Cardiac fibroblast (primary cell): ENCODE measurements around the gene APAF1.
A peak's percentile ranks its signal among the peaks of the same experiment; 100 is the strongest.
"Not testable (repeated sequence)": the region's sequence is repeated elsewhere in the genome, so short reads cannot be mapped to it uniquely, and the experiment has no call there.

Experiments used
- DNase-seq, 2 donors: peaks; one replicate each; pipeline versions ENCODE4 v3.0.0 to v3.0.0-alpha.2; 2010; ENCODE audit warnings: low read depth in 2 of 2
- H3K4me3 ChIP-seq, 2 donors: replicated peaks in 1 of 2; 1 replicate in 1 of 2; 2 replicates in 1 of 2; pipeline ENCODE4 v1.5.1; 2011; ENCODE audit warnings: low read depth in 2 of 2, low read length in 2 of 2, mild to moderate bottlenecking in 2 of 2, moderate library complexity in 1 of 2
- TF ChIP-seq, protein P1 (sequence below): IDR thresholded peaks from one replicate; pipeline ENCODE4 v1.5.1; 2011; ENCODE audit warnings: low read depth, mild to moderate bottlenecking, low read length, inconsistent platforms

The APAF1 gene, protein sequence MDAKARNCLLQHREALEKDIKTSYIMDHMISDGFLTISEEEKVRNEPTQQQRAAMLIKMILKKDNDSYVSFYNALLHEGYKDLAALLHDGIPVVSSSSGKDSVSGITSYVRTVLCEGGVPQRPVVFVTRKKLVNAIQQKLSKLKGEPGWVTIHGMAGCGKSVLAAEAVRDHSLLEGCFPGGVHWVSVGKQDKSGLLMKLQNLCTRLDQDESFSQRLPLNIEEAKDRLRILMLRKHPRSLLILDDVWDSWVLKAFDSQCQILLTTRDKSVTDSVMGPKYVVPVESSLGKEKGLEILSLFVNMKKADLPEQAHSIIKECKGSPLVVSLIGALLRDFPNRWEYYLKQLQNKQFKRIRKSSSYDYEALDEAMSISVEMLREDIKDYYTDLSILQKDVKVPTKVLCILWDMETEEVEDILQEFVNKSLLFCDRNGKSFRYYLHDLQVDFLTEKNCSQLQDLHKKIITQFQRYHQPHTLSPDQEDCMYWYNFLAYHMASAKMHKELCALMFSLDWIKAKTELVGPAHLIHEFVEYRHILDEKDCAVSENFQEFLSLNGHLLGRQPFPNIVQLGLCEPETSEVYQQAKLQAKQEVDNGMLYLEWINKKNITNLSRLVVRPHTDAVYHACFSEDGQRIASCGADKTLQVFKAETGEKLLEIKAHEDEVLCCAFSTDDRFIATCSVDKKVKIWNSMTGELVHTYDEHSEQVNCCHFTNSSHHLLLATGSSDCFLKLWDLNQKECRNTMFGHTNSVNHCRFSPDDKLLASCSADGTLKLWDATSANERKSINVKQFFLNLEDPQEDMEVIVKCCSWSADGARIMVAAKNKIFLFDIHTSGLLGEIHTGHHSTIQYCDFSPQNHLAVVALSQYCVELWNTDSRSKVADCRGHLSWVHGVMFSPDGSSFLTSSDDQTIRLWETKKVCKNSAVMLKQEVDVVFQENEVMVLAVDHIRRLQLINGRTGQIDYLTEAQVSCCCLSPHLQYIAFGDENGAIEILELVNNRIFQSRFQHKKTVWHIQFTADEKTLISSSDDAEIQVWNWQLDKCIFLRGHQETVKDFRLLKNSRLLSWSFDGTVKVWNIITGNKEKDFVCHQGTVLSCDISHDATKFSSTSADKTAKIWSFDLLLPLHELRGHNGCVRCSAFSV (N-terminal part only)

DNA sequence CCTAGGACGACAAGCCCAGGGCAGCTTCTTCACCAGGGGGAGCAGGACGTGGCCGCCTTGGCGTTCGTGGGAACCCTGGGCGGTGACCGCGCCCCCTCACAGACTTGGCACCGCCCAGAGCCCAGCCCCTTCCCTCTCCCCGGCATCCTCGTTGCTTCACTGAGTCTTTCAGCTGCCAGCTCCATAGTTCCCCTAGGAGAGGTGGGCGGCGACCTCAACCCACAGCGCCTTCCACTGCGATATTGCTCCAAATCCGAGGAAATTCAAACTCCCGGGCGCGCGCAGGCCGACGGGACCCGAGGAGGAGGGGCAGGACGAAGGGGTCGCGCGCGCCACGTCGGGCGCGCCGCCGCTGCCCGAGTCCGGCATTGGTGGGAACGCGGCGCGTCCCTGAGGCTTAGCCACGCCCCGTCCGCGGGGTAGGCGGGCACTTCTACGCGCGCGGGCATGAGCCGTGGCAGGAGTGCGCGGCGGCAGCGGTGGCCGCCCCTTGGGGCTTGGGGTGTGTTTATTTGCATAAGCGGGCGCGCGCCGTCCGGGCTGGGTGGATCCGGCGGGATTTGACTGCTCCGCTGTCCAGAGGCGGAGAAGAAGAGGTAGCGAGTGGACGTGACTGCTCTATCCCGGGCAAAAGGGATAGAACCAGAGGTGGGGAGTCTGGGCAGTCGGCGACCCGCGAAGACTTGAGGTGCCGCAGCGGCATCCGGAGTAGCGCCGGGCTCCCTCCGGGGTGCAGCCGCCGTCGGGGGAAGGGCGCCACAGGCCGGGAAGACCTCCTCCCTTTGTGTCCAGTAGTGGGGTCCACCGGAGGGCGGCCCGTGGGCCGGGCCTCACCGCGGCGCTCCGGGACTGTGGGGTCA, at the start of gene APAF1, which contains the start of gene IKBIP:
Gene APAF1 (plus strand): TSS at position 579 of the 860 bp plus-strand sequence. CDS start 3,070 bp downstream, outside the sequence.
Gene IKBIP (minus strand): TSS at position 77 of the 860 bp plus-strand sequence. CDS start 87 bp downstream, outside the sequence.
- TF ChIP-seq, protein P1, sequence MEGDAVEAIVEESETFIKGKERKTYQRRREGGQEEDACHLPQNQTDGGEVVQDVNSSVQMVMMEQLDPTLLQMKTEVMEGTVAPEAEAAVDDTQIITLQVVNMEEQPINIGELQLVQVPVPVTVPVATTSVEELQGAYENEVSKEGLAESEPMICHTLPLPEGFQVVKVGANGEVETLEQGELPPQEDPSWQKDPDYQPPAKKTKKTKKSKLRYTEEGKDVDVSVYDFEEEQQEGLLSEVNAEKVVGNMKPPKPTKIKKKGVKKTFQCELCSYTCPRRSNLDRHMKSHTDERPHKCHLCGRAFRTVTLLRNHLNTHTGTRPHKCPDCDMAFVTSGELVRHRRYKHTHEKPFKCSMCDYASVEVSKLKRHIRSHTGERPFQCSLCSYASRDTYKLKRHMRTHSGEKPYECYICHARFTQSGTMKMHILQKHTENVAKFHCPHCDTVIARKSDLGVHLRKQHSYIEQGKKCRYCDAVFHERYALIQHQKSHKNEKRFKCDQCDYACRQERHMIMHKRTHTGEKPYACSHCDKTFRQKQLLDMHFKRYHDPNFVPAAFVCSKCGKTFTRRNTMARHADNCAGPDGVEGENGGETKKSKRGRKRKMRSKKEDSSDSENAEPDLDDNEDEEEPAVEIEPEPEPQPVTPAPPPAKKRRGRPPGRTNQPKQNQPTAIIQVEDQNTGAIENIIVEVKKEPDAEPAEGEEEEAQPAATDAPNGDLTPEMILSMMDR: no peak
- DNase-seq: peak; percentile 96 to 97
- H3K4me3 ChIP-seq: peak within 1 kb of the TSS; percentile 96 to 98

DNA sequence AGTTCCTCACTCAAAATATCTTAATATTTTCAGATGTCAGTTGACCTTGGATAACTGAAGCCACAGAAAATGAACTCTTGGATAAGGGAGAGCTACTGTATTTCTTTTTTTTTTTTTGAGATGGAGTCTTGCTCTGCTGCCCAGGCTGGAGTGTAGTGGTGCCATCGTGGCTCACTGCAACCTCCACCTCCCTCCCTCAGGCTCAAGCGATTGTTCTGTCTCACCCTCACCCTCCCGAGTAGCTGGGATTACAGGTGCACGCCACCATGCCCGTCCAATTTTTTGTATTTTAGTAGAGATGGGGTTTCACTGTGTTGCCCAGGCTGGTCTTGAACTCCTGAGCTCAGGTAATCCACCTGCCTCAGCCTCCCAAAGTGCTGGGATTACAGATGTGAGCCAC, 47.8 kb upstream of the APAF1 start:
- not testable (repeated sequence) for H3K4me3 ChIP-seq

DNA sequence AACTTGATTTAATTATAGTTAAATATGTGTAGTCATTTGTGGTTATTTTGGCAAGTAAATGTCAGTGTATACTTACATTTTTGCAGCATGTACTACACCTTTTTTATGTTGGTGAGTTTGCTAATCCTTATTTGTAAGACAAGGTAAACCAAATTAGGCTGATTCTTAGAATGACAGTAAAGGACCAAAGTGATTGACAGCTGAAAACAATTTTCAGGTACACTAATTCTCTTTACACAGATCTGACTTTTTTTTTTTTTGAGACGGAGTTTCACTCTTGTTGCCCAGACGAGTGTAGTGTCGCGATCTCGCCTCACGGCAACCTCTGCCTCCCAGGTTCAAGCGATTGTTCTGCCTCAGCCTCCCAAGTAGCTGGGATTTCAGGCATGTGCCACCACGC, 43.2 kb upstream of the APAF1 start:
- TF ChIP-seq, protein P1: no peak
- no peak for DNase-seq
- H3K4me3 ChIP-seq: no peak overlapping the region

More for the DNA sequence above, 47.8 kb upstream of the APAF1 start:
- DNase-seq: not testable (repeated sequence)

DNA sequence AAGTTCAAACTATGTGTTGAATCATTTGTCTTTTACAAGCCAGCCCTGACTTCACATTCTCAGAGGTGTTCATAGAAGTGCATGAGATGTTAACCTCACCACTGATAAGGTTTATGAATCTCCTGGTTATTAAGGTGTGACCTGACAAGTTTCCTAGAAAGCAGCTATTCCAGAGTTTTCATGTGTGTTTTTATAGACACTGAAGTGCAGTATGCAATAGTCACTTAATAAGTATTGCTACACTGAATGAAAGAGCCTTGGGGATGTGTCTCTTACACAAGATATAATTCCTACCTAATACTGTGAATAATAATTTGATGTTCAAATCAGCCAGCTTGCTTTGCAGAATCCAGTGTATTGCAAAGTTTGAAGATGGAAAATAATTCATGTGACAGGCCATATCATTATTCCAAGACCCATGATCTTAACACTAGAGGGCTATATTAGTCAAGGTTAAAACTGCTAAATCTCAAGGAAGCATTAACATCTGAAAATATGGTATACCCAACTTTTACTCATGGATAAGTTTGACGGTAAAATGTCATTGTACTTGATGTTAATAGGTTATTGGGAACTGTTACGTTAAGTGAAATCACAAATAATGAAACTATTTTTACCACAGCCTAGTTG, 38.6 kb upstream of the APAF1 start:
- TF ChIP-seq, protein P1: no peak
- peak in 1 of 2 donors; percentile 14 for DNase-seq
- no peak overlapping the region for H3K4me3 ChIP-seq

DNA sequence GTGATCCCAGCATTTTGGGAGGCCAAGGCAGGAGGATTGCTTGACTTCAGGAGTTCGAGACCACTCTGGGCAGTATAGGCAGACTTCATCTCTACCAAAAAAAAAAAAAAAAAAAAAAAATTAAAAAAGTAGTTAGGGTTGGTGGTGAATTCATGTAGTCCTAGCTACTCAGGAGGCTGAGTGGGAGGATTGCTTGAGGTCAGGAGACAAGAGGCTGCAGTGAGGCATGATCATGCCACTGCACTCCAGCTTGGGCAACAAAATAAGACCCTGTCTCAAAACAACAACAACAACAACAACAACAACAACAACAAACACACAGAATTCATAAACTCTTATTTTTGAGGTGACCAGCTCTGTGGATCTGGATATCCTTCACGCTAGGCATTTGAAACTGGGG, 34.5 kb upstream of the APAF1 start:
- TF ChIP-seq, protein P1: no peak
- no peak overlapping the region for H3K4me3 ChIP-seq
- DNase-seq: no peak

DNA sequence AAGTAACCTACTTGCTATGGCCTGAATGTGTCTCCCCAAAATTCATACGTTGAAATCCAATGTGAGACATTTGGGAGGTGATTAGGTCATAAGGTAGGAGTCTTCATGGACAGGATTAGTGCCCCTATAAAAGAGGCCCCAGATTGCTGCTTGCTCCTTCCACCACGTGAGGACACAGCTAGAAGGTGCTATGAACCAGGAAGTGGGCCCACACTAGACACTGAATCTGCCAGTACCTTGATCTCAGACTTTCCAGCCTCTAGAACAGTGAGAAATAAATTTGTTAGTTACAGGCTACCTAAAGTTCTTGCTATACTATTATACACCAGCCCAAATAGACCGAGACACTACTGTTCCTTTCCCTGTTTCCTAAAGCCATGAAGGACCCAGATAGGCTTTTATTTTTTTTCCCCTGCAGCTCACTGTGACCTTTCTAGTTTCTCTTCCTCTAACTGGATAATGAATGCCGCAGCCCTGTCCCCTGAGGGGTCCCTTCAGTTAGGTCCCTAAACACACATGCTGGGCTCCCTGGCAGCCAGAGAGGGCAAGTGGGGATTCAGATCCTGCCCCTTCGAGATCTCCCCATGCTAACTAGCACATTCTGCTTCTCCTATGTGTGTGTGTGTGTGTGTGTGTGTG, 32.3 kb upstream of the APAF1 start:
- TF ChIP-seq, protein P1: no peak
- no peak for DNase-seq
- H3K4me3 ChIP-seq: no peak overlapping the region
